ENCODE data around the gene KYNU.

The KYNU gene

DNA sequence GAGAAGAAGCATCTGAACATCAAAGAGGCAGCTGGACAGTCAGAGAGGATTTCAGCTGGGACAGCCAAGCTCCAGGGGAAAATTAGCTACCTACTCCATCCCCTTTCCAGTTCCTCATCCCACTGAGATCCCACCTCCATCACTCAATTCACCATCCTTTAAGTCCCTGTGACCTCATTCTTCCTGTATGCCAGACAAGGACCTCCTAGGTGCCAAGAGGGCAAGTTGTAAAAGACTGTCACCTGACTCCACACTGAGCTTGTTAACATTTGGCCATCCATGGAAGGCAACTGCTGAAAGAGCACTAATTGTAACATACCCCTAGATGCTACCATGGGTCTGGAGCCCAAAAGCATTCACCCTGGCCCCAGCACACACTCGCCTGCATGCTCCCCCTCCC, 97.8 kb downstream of the KYNU start:
- WGBS (ENCODE audit: extremely low coverage, insufficient coverage, insufficient read length): no CpG with 5 or more reads among the region's 1 CpG
- peak overlapping the region; percentile 46 for H3K14ac ChIP-seq (ENCODE audit: low read length)

DNA sequence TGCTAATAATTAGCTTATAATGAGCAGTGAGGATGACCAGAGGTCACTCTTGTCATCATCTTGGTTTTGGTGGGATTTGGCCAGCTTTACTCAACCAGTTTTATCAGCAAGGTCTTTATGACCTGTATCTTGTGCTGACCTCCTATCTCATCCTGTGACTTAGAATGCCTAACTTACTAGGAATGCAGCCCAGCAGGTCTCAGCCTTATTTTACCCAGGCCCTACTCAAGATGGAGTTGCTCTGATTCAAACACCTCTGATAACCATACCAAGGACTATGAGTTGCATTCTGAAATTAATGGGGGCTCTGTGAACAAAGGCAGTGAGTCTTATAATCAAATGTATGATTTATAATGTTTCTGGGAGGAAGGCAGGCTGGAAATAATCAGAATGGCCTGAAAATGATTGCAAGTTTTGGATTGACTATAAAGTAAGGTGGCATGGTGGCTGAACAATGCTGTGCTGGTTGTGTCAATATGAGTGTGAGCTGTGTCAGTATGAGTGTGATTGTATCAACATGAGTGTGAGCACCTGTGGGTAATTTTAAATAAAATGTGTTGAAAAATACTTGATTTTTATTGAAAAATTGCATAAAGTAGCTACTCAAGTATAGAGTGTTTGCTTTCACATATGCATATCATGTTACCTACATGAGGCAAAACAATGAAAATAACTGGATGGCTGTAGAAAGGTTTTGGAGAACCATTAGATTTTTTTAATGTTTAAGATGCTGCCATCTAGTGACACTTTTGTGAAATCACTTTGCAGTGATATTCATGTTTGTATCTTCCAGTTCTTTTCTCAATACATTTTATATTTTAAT, 103.0 kb downstream of the KYNU start:
- Histone ChIP-seq H2BK12ac (ENCODE audit: low read length) (no peak overlapping the region), H3K79me2 (ENCODE audit: control insufficient read depth, insufficient read depth, low read length, poor library complexity) (no peaks in the 10 kb centered on the region), H4K91ac (ENCODE audit: low read depth, low read length) (peak overlapping the region; percentile 62), H3K9ac (ENCODE audit: low read length) (no peak overlapping the region), H3K18ac (ENCODE audit: low read length) (no peak overlapping the region), H3K36me3 (ENCODE audit: control insufficient read depth in 1 of 2, insufficient read depth in 2 of 2, low read length in 2 of 2) (no peaks in the 10 kb centered on the region), H2AK5ac (ENCODE audit: low read length) (no peak overlapping the region), H3K14ac (ENCODE audit: low read length) (peak overlapping the region; percentile 51), H3K27ac (ENCODE audit: low read depth, low read length) (peak overlapping the region; percentile 68), H3K79me1 (ENCODE audit: low read length) (peaks cover 7% of the 10 kb centered on the region), H3K4ac (ENCODE audit: low read depth, low read length) (no peak overlapping the region), H2AFZ (ENCODE audit: insufficient read depth, low read length, poor library complexity) (no peak overlapping the region), H3K4me2 (ENCODE audit: low read length) (peak overlapping the region; percentile 19), H3K4me1 (ENCODE audit: control insufficient read depth in 1 of 2, insufficient read depth in 2 of 2, low read length in 2 of 2) (peaks cover 2% of the 10 kb centered on the region in 2 experiments), H3K27me3 (ENCODE audit: insufficient read depth, low read length) (no peaks in the 10 kb centered on the region), H3K23ac (ENCODE audit: low read length) (no peak overlapping the region), H3K9me3 (ENCODE audit: insufficient read depth, low read depth, low read length) (no peaks in the 10 kb centered on the region), H2BK120ac (ENCODE audit: insufficient read depth, low read length, poor library complexity) (peak overlapping the region; percentile 51), H3K4me3 (ENCODE audit: low read depth, low read length) (no peak overlapping the region), H2BK5ac (ENCODE audit: low read depth, low read length, poor library complexity) (peak overlapping the region; percentile 63), H4K8ac (ENCODE audit: low read depth, low read length) (no peak overlapping the region), H4K12ac (ENCODE audit: low read depth, low read length) (peak overlapping the region; percentile 70)
- peak; percentile 63 to 83 for DNase-seq

More for the DNA sequence above, 97.8 kb downstream of the KYNU start:
- Histone ChIP-seq H2BK120ac (ENCODE audit: insufficient read depth, low read length, poor library complexity) (peak overlapping the region; percentile 61), H3K27me3 (ENCODE audit: insufficient read depth, low read length) (no peaks in the 10 kb centered on the region), H3K23ac (ENCODE audit: low read length) (no peak overlapping the region), H2BK12ac (ENCODE audit: low read length) (peak overlapping the region; percentile 89), H3K9ac (ENCODE audit: low read length) (no peak overlapping the region), H2AK5ac (ENCODE audit: low read length) (peak overlapping the region; percentile 73), H3K4me1 (ENCODE audit: control insufficient read depth in 1 of 2, insufficient read depth in 2 of 2, low read length in 2 of 2) (peaks cover 4 to 12% of the 10 kb centered on the region in 2 experiments), H3K4ac (ENCODE audit: low read depth, low read length) (no peak overlapping the region), H3K79me1 (ENCODE audit: low read length) (peaks cover 13% of the 10 kb centered on the region), H2BK5ac (ENCODE audit: low read depth, low read length, poor library complexity) (peak overlapping the region; percentile 27), H3K27ac (ENCODE audit: low read depth, low read length) (peak overlapping the region; percentile 21), H3K4me2 (ENCODE audit: low read length) (no peak overlapping the region), H4K91ac (ENCODE audit: low read depth, low read length) (peak overlapping the region; percentile 77), H4K12ac (ENCODE audit: low read depth, low read length) (no peak overlapping the region), H3K18ac (ENCODE audit: low read length) (no peak overlapping the region), H2AFZ (ENCODE audit: insufficient read depth, low read length, poor library complexity) (no peak overlapping the region), H3K4me3 (ENCODE audit: low read depth, low read length) (no peak overlapping the region), H3K9me3 (ENCODE audit: insufficient read depth, low read depth, low read length) (no peaks in the 10 kb centered on the region), H3K79me2 (ENCODE audit: control insufficient read depth, insufficient read depth, low read length, poor library complexity) (no peaks in the 10 kb centered on the region), H4K8ac (ENCODE audit: low read depth, low read length) (peak overlapping the region; percentile 36), H3K36me3 (ENCODE audit: control insufficient read depth in 1 of 2, insufficient read depth in 2 of 2, low read length in 2 of 2) (no peaks in the 10 kb centered on the region)
- no peak for DNase-seq

DNA sequence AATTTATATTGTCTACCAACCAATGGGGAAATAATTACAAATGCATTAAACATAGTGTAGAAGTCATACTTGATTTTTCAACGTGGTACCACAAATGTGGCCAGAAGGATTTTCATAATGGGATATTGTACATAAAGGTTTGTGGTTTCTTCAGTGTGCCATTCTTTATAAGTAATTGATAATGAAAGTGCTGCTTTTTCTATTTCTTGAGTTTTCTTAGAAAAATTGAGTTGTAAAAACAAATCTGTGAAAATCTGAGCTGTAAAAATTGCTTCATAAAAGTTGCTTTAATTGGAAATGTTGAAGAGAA, 103.6 kb downstream of the KYNU start:
- no CpG with 5 or more reads among the region's 1 CpG for WGBS (ENCODE audit: extremely low coverage, insufficient coverage, insufficient read length)
- H3K79me2 ChIP-seq (ENCODE audit: control insufficient read depth, insufficient read depth, low read length, poor library complexity): no peaks in the 10 kb centered on the region
- no peak for DNase-seq
- H3K27ac ChIP-seq (ENCODE audit: low read depth, low read length): no peak overlapping the region
- no peak overlapping the region for H3K9ac ChIP-seq (ENCODE audit: low read length)
- no peak overlapping the region for H4K12ac ChIP-seq (ENCODE audit: low read depth, low read length)
- no peak overlapping the region for H2BK12ac ChIP-seq (ENCODE audit: low read length)
- no peak overlapping the region for H3K4me3 ChIP-seq (ENCODE audit: low read depth, low read length)
- H2AFZ ChIP-seq (ENCODE audit: insufficient read depth, low read length, poor library complexity): no peak overlapping the region
- H4K91ac ChIP-seq (ENCODE audit: low read depth, low read length): no peak overlapping the region
- no peak overlapping the region for H3K14ac ChIP-seq (ENCODE audit: low read length)
- H2AK5ac ChIP-seq (ENCODE audit: low read length): no peak overlapping the region
- H3K36me3 ChIP-seq (ENCODE audit: control insufficient read depth in 1 of 2, insufficient read depth in 2 of 2, low read length in 2 of 2): no peaks in the 10 kb centered on the region
- H3K18ac ChIP-seq (ENCODE audit: low read length): no peak overlapping the region
- H3K27me3 ChIP-seq (ENCODE audit: insufficient read depth, low read length): no peaks in the 10 kb centered on the region
- H3K9me3 ChIP-seq (ENCODE audit: insufficient read depth, low read depth, low read length): no peaks in the 10 kb centered on the region
- H2BK120ac ChIP-seq (ENCODE audit: insufficient read depth, low read length, poor library complexity): no peak overlapping the region
- H3K4ac ChIP-seq (ENCODE audit: low read depth, low read length): no peak overlapping the region
- H3K79me1 ChIP-seq (ENCODE audit: low read length): peaks cover 6% of the 10 kb centered on the region
- no peak overlapping the region for H2BK5ac ChIP-seq (ENCODE audit: low read depth, low read length, poor library complexity)
- H4K8ac ChIP-seq (ENCODE audit: low read depth, low read length): no peak overlapping the region
- H3K4me1 ChIP-seq (ENCODE audit: control insufficient read depth in 1 of 2, insufficient read depth in 2 of 2, low read length in 2 of 2): peaks cover 2% of the 10 kb centered on the region in 2 experiments
- no peak overlapping the region for H3K23ac ChIP-seq (ENCODE audit: low read length)
- no peak overlapping the region for H3K4me2 ChIP-seq (ENCODE audit: low read length)

DNA sequence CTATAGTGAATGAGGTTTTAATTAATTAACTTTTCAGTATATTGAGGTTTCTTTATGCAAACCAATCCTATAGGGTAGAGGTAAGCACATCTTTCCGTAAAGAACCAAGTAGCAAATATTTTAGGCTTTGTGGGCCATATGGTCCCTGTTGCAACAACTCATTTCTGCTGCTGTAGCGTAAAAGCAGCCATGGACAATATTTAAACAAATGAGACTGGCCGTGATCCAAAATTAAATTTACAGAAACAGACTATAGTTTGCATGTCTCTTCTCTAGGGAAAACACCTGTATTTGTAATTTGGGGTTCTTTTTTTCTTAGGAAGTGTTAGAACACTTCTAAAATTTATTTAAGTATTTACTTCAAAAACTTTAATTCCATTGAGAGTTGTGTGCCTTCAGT, 104.3 kb downstream of the KYNU start:
- no peaks in the 10 kb centered on the region for H3K36me3 ChIP-seq (ENCODE audit: control insufficient read depth in 1 of 2, insufficient read depth in 2 of 2, low read length in 2 of 2)
- no peak overlapping the region for H4K12ac ChIP-seq (ENCODE audit: low read depth, low read length)
- H3K4me1 ChIP-seq (ENCODE audit: control insufficient read depth in 1 of 2, insufficient read depth in 2 of 2, low read length in 2 of 2): peaks cover 2% of the 10 kb centered on the region in 2 experiments
- no peak overlapping the region for H3K4ac ChIP-seq (ENCODE audit: low read depth, low read length)
- DNase-seq: no peak
- H2AK5ac ChIP-seq (ENCODE audit: low read length): no peak overlapping the region
- H3K9ac ChIP-seq (ENCODE audit: low read length): no peak overlapping the region
- WGBS (ENCODE audit: extremely low coverage, insufficient coverage, insufficient read length): no CpG with 5 or more reads among the region's 3 CpGs
- no peak overlapping the region for H3K14ac ChIP-seq (ENCODE audit: low read length)
- no peak overlapping the region for H3K23ac ChIP-seq (ENCODE audit: low read length)
- H2AFZ ChIP-seq (ENCODE audit: insufficient read depth, low read length, poor library complexity): no peak overlapping the region
- peaks cover 6% of the 10 kb centered on the region for H3K79me1 ChIP-seq (ENCODE audit: low read length)
- H3K27me3 ChIP-seq (ENCODE audit: insufficient read depth, low read length): no peaks in the 10 kb centered on the region
- H4K91ac ChIP-seq (ENCODE audit: low read depth, low read length): no peak overlapping the region
- H2BK120ac ChIP-seq (ENCODE audit: insufficient read depth, low read length, poor library complexity): no peak overlapping the region
- H3K79me2 ChIP-seq (ENCODE audit: control insufficient read depth, insufficient read depth, low read length, poor library complexity): no peaks in the 10 kb centered on the region
- no peak overlapping the region for H2BK12ac ChIP-seq (ENCODE audit: low read length)
- H3K27ac ChIP-seq (ENCODE audit: low read depth, low read length): no peak overlapping the region
- H3K4me2 ChIP-seq (ENCODE audit: low read length): no peak overlapping the region
- no peak overlapping the region for H2BK5ac ChIP-seq (ENCODE audit: low read depth, low read length, poor library complexity)
- H4K8ac ChIP-seq (ENCODE audit: low read depth, low read length): no peak overlapping the region
- H3K18ac ChIP-seq (ENCODE audit: low read length): no peak overlapping the region
- no peak overlapping the region for H3K4me3 ChIP-seq (ENCODE audit: low read depth, low read length)
- no peaks in the 10 kb centered on the region for H3K9me3 ChIP-seq (ENCODE audit: insufficient read depth, low read depth, low read length)
